ENCODE measurements around the gene IFT43. TPM values are rescaled to one million over a fixed set of nuclear protein-coding genes. Genes with fewer than 3 reads are reported as not detected.

The IFT43 gene
- total RNA-seq, 1 experiment from 2014 or later = 24.2 TPM

DNA sequence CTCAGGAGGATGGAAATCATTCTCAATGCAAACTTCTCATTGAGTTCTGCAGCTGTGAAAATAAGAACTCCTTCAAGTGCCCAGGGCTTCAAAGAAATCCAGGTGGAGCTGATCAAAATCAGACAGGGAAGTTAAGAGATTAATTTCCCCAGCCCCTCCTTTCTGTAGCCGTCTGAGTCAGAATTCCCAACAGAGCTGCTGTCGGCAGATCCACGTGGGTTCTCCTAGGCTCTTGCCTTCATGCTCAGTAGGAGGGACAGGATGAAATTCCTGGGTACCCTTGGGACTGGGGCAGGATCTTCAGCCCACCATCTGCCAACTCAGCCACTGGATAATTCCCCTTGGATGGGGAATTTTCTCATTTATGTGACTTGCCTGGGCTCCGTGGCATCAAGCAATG is 17.1 kb upstream of the IFT43 start:
- no peaks in the 10 kb centered on the region for H3K36me3 ChIP-seq (ENCODE audit: control insufficient read depth in 1 of 2, insufficient read depth in 2 of 2, low read length in 2 of 2)
- RAD21 ChIA-PET (ENCODE audit: low non-redundant PET in 1 of 2, low total read pairs in 2 of 2, uncharacterized antibody in 2 of 2, unreplicated experiment in 2 of 2) = no interaction called here
- H3K9ac ChIP-seq (ENCODE audit: low read length) = no peak overlapping the region
- H3K27me3 ChIP-seq (ENCODE audit: insufficient read depth, low read length) = no peaks in the 10 kb centered on the region
- H3K79me2 ChIP-seq (ENCODE audit: insufficient read depth, low read length) = no peaks in the 10 kb centered on the region
- H3K27ac ChIP-seq (ENCODE audit: low read depth, low read length) = no peak overlapping the region
- ATAC-seq = no peak
- no peaks in the 10 kb centered on the region for H3K9me2 ChIP-seq (ENCODE audit: insufficient read depth)
- TF ChIP-seq ZFX (IDR thresholded peaks at IDR 0.05) (no peak), RAD21 (IDR thresholded peaks at IDR 0.05; ENCODE audit: low read depth) (no peak), FOSL1 (IDR thresholded peaks at IDR 0.05; ENCODE audit: low read depth) (no peak)
- TF ChIP-seq, protein P1, sequence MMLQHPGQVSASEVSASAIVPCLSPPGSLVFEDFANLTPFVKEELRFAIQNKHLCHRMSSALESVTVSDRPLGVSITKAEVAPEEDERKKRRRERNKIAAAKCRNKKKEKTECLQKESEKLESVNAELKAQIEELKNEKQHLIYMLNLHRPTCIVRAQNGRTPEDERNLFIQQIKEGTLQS (IDR thresholded peaks at IDR 0.05) = no peak
- TF ChIP-seq, protein P2, sequence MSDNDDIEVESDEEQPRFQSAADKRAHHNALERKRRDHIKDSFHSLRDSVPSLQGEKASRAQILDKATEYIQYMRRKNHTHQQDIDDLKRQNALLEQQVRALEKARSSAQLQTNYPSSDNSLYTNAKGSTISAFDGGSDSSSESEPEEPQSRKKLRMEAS (IDR thresholded peaks at IDR 0.05) = no peak
- intact Hi-C loops (cut with micrococcal nuclease) = no loop called here
- H3K4me2 ChIP-seq (ENCODE audit: low read length) = no peak overlapping the region
- no peak for DNase-seq (ENCODE audit: low read depth, low spot score)
- no peaks in the 10 kb centered on the region for H3K9me3 ChIP-seq (ENCODE audit: control insufficient read depth in 1 of 2, insufficient read depth in 1 of 2, low read depth in 1 of 2, low read length in 2 of 2)
- no TSS peak for BruUV-seq (replicated peaks)
- no peaks in the 10 kb centered on the region for H4K20me1 ChIP-seq (ENCODE audit: insufficient read depth)
- peaks cover 0 to 4% of the 10 kb centered on the region in 2 experiments; a peak in 1 of 4 replicates for H3K4me1 ChIP-seq (ENCODE audit: control insufficient read depth in 1 of 2, insufficient read depth in 2 of 2, low read length in 2 of 2)
- H2AFZ ChIP-seq (ENCODE audit: low read depth, low read length, poor library complexity, severe bottlenecking) = no peak overlapping the region
- H3K4me3 ChIP-seq (replicated peaks in 1 of 2; ENCODE audit: low read depth in 1 of 2, low read length in 2 of 2) = no peak overlapping the region
- CTCF ChIA-PET = interaction anchor here (2.0 kb wide), 2 partner anchors 14 to 62 kb away, joined by 7 to 8 read pairs; partner anchors contain the start of gene TGFB3
- POLR2A ChIA-PET = no interaction called here

DNA sequence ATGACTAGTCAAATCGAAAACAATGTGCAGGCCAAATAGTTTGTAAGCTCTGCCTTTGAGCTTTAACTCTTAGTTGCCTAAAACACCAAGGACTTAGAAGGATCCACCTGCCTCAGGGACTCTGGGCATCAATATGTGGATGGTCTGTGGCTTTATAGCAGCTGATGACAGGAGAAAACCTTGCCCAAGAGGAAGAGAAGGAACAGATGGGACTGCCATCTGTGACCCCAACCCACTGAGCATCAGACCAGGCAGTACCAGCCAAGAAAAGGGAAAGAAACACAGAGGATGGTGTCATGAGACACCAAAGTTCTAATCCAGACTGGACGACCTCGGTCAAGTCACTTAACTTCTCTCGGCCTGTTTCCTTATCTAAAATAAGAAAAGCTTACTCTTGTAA is 16.4 kb upstream of the IFT43 start:
- Histone ChIP-seq H3K79me2 (ENCODE audit: insufficient read depth, low read length) (no peaks in the 10 kb centered on the region), H3K9ac (ENCODE audit: low read length) (no peak overlapping the region), H3K36me3 (ENCODE audit: control insufficient read depth in 1 of 2, insufficient read depth in 2 of 2, low read length in 2 of 2) (no peaks in the 10 kb centered on the region), H4K20me1 (ENCODE audit: insufficient read depth) (no peaks in the 10 kb centered on the region), H3K27ac (ENCODE audit: low read depth, low read length) (no peak overlapping the region), H2AFZ (ENCODE audit: low read depth, low read length, poor library complexity, severe bottlenecking) (no peak overlapping the region), H3K9me3 (ENCODE audit: control insufficient read depth in 1 of 2, insufficient read depth in 1 of 2, low read depth in 1 of 2, low read length in 2 of 2) (no peaks in the 10 kb centered on the region), H3K4me2 (ENCODE audit: low read length) (no peak overlapping the region), H3K27me3 (ENCODE audit: insufficient read depth, low read length) (no peaks in the 10 kb centered on the region), H3K9me2 (ENCODE audit: insufficient read depth) (no peaks in the 10 kb centered on the region), H3K4me3 (replicated peaks in 1 of 2; ENCODE audit: low read depth in 1 of 2, low read length in 2 of 2) (no peak overlapping the region), H3K4me1 (ENCODE audit: control insufficient read depth in 1 of 2, insufficient read depth in 2 of 2, low read length in 2 of 2) (peaks cover 0 to 4% of the 10 kb centered on the region in 2 experiments; a peak in 1 of 4 replicates)
- intact Hi-C loops (cut with micrococcal nuclease) = no loop called here
- DNase-seq (ENCODE audit: low read depth, low spot score) (no peak), ATAC-seq (no peak)
- RAD21 ChIA-PET (ENCODE audit: low non-redundant PET in 1 of 2, low total read pairs in 2 of 2, uncharacterized antibody in 2 of 2, unreplicated experiment in 2 of 2) = no interaction called here
- TF ChIP-seq, protein P3, sequence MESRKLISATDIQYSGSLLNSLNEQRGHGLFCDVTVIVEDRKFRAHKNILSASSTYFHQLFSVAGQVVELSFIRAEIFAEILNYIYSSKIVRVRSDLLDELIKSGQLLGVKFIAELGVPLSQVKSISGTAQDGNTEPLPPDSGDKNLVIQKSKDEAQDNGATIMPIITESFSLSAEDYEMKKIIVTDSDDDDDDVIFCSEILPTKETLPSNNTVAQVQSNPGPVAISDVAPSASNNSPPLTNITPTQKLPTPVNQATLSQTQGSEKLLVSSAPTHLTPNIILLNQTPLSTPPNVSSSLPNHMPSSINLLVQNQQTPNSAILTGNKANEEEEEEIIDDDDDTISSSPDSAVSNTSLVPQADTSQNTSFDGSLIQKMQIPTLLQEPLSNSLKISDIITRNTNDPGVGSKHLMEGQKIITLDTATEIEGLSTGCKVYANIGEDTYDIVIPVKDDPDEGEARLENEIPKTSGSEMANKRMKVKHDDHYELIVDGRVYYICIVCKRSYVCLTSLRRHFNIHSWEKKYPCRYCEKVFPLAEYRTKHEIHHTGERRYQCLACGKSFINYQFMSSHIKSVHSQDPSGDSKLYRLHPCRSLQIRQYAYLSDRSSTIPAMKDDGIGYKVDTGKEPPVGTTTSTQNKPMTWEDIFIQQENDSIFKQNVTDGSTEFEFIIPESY (IDR thresholded peaks at IDR 0.05; ENCODE audit: extremely low read depth, insufficient replicate concordance, low read length) = no peak
- TF ChIP-seq JUND (IDR thresholded peaks at IDR 0.05) = no peak
- TF ChIP-seq, protein P2 (IDR thresholded peaks at IDR 0.05) = no peak
- BruUV-seq (replicated peaks) = no TSS peak
- CTCF ChIA-PET = interaction anchor here (0.8 to 2.0 kb wide), 2 partner anchors 9 to 63 kb away, joined by 3 to 7 read pairs; no protein-coding TSS in a partner anchor
- POLR2A ChIA-PET = no interaction called here

Measured in HCT116 (cell line).